DND-41 (cell line): ENCODE measurements around the gene AMMECR1L.

ENCODE experiments used
- ATAC-seq: fragments of 200-7000 bp; cut with Tn5 transposase; 3 replicates; pipeline ENCODE4 v1.9.1; 2021; ENCODE audit warnings: low read depth; ENCODE audit not compliant: insufficient read depth
- DNase-seq: peaks from one replicate; pipeline ENCODE4 v3.0.0-alpha.2; 2020
- H2AFZ ChIP-seq: 2 replicates; pipeline ENCODE4 v1.6.0; 2012; ENCODE audit warnings: low read depth, low read length
- H3K27ac ChIP-seq: 2 replicates; pipeline ENCODE4 v1.5.1; 2012; ENCODE audit warnings: low read length, inconsistent platforms
- H3K27me3 ChIP-seq: fragments of 200-600 bp; sonication (generic); 2 replicates; pipeline ENCODE4 v1.6.0; 2012; ENCODE audit warnings: low read length, mild to moderate bottlenecking, inconsistent platforms; ENCODE audit not compliant: insufficient read depth, poor library complexity
- H3K36me3 ChIP-seq: 2 replicates; pipeline ENCODE4 v1.5.1; 2012; ENCODE audit warnings: low read length, inconsistent platforms; ENCODE audit not compliant: insufficient read depth
- H3K4me1 ChIP-seq: 2 replicates; pipeline ENCODE4 v1.5.1; 2012; ENCODE audit warnings: mild to moderate bottlenecking, low read length; ENCODE audit not compliant: insufficient read depth
- H3K4me2 ChIP-seq: 2 replicates; pipeline ENCODE4 v1.6.0; 2012; ENCODE audit warnings: mild to moderate bottlenecking, moderate library complexity, low read length, inconsistent platforms; ENCODE audit not compliant: insufficient read depth
- H3K4me3 ChIP-seq, 2 experiments: fragments of 200-600 bp in 1 of 2; shearing (Covaris generic) in 1 of 2; 2 replicates each; pipeline ENCODE4 v1.5.1; 2012 to 2016; ENCODE audit warnings: inconsistent platforms in 2 of 2, low read length in 2 of 2, mild to moderate bottlenecking in 2 of 2, low read depth in 1 of 2, moderate library complexity in 1 of 2
- H3K79me2 ChIP-seq: 2 replicates; pipeline ENCODE4 v1.6.0; 2012; ENCODE audit warnings: low read length, inconsistent platforms; ENCODE audit not compliant: insufficient read depth
- H3K9ac ChIP-seq: 2 replicates; pipeline ENCODE4 v1.6.0; 2012; ENCODE audit warnings: low read depth, mild to moderate bottlenecking, inconsistent platforms, low read length, moderate library complexity
- H3K9me3 ChIP-seq: 2 replicates; pipeline ENCODE4 v1.5.1; 2012; ENCODE audit warnings: low read length, moderate library complexity, mild to moderate bottlenecking, inconsistent platforms; ENCODE audit not compliant: insufficient read depth, severe bottlenecking
- H4K20me1 ChIP-seq: 2 replicates; pipeline ENCODE4 v1.6.0; 2012; ENCODE audit warnings: low read length; ENCODE audit not compliant: insufficient read depth
- EZH2 ChIP-seq: IDR thresholded peaks from 3 replicates; pipeline ENCODE4 v1.6.1; 2012; ENCODE audit warnings: borderline replicate concordance, low read depth, mild to moderate bottlenecking, moderate library complexity, low read length, inconsistent platforms; ENCODE audit not compliant: severe bottlenecking
- TF ChIP-seq, protein P1 (sequence below): IDR thresholded peaks from 2 replicates; pipeline ENCODE4 v1.5.1; 2012; ENCODE audit warnings: borderline replicate concordance, low read length, moderate library complexity, mild to moderate bottlenecking; ENCODE audit not compliant: poor library complexity, severe bottlenecking; ENCODE audit errors: extremely low read depth

Gene AMMECR1L

DNA sequence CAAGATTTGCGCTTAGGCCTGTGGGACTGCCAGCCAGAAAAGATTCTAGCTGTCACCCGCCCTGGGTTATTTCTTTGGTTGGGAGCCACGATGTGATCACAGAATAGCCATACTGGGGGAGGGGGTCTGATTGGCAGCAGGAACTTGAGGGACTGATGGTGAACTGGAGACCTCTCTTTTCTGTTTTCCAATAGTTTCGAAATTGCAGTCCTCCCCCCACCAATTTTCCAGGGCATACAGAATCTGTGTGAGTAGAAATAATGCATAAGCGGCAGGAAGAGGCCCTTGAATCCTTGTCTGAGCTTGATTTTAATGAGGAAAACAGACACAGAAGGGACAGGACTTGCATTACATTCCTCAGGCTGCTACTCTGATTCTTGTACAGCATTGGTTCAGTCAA, 25.6 kb downstream of the AMMECR1L start:
- Histone ChIP-seq H2AFZ (no peak overlapping the region), H3K27ac (no peak overlapping the region), H3K4me1 (peaks cover 31% of the 10 kb centered on the region), H3K27me3 (no peaks in the 10 kb centered on the region), H3K4me2 (no peak overlapping the region), H4K20me1 (peaks cover 18% of the 10 kb centered on the region; the same call in 1 of the 2 replicates), H3K79me2 (peaks cover 32% of the 10 kb centered on the region), H3K9ac (no peak overlapping the region), H3K4me3 (no peak overlapping the region), H3K36me3 (peaks cover 31% of the 10 kb centered on the region), H3K9me3 (no peaks in the 10 kb centered on the region)
- TF ChIP-seq, protein P1, sequence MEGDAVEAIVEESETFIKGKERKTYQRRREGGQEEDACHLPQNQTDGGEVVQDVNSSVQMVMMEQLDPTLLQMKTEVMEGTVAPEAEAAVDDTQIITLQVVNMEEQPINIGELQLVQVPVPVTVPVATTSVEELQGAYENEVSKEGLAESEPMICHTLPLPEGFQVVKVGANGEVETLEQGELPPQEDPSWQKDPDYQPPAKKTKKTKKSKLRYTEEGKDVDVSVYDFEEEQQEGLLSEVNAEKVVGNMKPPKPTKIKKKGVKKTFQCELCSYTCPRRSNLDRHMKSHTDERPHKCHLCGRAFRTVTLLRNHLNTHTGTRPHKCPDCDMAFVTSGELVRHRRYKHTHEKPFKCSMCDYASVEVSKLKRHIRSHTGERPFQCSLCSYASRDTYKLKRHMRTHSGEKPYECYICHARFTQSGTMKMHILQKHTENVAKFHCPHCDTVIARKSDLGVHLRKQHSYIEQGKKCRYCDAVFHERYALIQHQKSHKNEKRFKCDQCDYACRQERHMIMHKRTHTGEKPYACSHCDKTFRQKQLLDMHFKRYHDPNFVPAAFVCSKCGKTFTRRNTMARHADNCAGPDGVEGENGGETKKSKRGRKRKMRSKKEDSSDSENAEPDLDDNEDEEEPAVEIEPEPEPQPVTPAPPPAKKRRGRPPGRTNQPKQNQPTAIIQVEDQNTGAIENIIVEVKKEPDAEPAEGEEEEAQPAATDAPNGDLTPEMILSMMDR, result no peak
- TF ChIP-seq EZH2, result no peak
- DNase-seq, result no peak
- no peak for ATAC-seq

DNA sequence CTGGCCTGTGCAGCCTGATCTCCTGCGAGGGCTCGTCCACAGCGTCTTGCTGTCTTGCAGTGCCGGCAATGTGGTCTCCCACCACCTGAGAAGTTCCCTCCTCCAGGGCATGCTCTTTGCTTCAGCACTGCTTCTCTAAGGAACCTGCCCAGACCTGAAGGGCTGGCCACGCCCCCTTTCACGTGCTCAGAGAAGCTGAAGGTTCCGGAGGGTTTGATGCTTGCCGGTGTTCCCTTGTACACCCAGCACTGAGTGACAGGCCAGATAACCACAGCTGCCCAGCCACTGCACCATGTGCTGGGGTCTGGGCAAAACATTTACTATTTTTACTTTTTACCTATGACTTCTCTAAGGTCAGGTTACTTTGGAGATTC, 26.1 kb downstream of the AMMECR1L start:
- no peak overlapping the region for H2AFZ ChIP-seq
- H3K27ac ChIP-seq, result no peak overlapping the region
- H3K4me2 ChIP-seq, result no peak overlapping the region
- peaks cover 35% of the 10 kb centered on the region for H3K4me1 ChIP-seq
- H3K36me3 ChIP-seq, result peaks cover 27% of the 10 kb centered on the region
- H3K79me2 ChIP-seq, result peaks cover 37% of the 10 kb centered on the region
- H4K20me1 ChIP-seq, result peaks cover 22% of the 10 kb centered on the region; the same call in 1 of the 2 replicates
- no peak overlapping the region for H3K9ac ChIP-seq
- no peak for DNase-seq
- H3K9me3 ChIP-seq, result no peaks in the 10 kb centered on the region
- H3K27me3 ChIP-seq, result no peaks in the 10 kb centered on the region
- H3K4me3 ChIP-seq, result no peak overlapping the region
- no peak for ATAC-seq
- TF ChIP-seq EZH2, result no peak
- TF ChIP-seq, protein P1, result no peak

DNA sequence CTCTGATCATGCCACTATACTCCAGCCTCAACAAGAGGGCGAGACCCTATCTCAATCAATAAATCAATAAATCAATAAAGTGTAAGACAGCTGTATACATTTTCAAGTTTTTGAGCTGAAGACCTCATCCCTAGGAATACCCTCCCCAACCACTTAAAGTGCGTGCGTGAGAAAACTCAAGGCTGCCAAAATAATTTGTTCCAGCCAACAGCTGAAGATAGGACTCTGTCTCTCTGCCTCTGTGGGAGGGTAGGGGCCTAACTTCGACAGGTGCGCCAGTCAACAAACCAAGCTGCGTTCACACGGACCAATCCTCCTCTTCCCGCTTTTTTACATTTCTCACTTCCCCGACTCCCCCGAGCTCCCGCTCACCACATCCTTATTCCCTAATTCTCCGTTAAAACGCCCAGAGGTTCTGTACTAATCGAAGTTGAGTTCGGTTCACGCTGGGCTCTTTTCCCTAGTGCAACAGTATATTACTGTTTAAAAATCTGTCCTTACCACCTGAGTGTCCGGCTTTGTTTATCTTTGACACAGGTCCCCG, 28.4 kb downstream of the AMMECR1L start:
- peak; percentile 44 for ATAC-seq
- Histone ChIP-seq H3K9ac (peak overlapping the region; percentile 75), H3K27ac (peak overlapping the region; percentile 88), H3K36me3 (peaks cover 28% of the 10 kb centered on the region), H3K4me1 (peaks cover 49% of the 10 kb centered on the region), H3K9me3 (no peaks in the 10 kb centered on the region), H2AFZ (peak overlapping the region; percentile 82), H3K27me3 (no peaks in the 10 kb centered on the region), H4K20me1 (peaks cover 42% of the 10 kb centered on the region), H3K4me3 (peak overlapping the region; percentile 48 to 79; a peak in 3 of 4 replicates), H3K4me2 (peak overlapping the region; percentile 89), H3K79me2 (peaks cover 60% of the 10 kb centered on the region)
- TF ChIP-seq, protein P1, result no peak
- no peak for TF ChIP-seq EZH2
- peak; percentile 54 for DNase-seq
